ENCODE results near the gene SLC35E2B.
"Not testable (repeated sequence)": the region's sequence is repeated elsewhere in the genome, so short reads cannot be mapped to it uniquely, and the experiment has no call there.

The SLC35E2B gene

DNA sequence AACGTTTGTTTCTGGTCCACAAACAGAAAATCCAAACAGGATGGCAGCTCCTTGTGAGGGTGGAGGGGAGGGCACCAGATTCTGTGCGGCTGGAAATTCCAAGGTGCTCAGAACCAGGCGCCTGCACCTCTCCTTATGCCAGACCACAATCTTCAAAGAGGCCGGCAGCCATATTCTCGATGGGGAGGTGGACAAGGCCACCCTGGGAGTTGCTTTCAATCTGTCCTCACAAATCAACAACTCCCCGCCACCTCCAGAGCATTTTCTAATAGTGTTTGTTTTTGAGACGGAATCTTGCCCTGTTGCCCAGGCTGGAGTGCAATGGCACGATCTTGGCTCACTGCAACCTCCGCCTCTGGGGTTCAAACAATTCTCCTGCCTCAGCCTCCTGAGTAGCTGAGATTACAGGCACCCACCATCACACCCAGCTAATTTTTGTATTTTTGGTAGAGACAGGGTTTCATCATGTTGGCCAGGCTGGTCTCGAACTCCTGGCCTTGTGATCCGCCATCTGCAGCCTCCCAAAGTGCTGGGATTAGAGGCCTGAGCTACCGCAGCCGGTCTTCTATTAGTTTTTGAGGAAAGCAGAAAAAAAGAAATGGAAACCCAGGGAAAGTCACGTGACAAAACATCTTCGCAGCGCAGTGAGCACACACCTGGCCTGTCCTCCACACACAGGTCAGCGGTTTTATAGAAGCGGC, 36.7 kb upstream of the SLC35E2B start:
- H3K4me3 ChIP-seq (replicated peaks; ENCODE audit: insufficient read depth, low read length); DNase-seq (ENCODE audit: low read depth in 1 of 2, low spot score in 1 of 2); H3K27me3 ChIP-seq (ENCODE audit: insufficient read depth, poor library complexity, severe bottlenecking): not testable (repeated sequence)
- peak overlapping the region; percentile 69 for H3K27ac ChIP-seq (replicated peaks)

GRCh38 chr1:1728308-1729005, 35.9 kb upstream of the SLC35E2B start:
- peak overlapping the region; percentile 48; the same call in 1 of the 2 replicates for H3K27ac ChIP-seq (replicated peaks)
- DNase-seq (ENCODE audit: low read depth in 1 of 2, low spot score in 1 of 2), result peak in 1 of 2 experiments; percentile 20
- not testable (repeated sequence) for H3K27me3 ChIP-seq (ENCODE audit: insufficient read depth, poor library complexity, severe bottlenecking); H3K4me3 ChIP-seq (replicated peaks; ENCODE audit: insufficient read depth, low read length)

GRCh38 chr1:1727131-1727651, 34.6 kb upstream of the SLC35E2B start:
- not testable (repeated sequence) for H3K27me3 ChIP-seq (ENCODE audit: insufficient read depth, poor library complexity, severe bottlenecking); DNase-seq (ENCODE audit: low read depth in 1 of 2, low spot score in 1 of 2); H3K4me3 ChIP-seq (replicated peaks; ENCODE audit: insufficient read depth, low read length)
- H3K27ac ChIP-seq (replicated peaks), result peak overlapping the region; percentile 23; the same call in 1 of the 2 replicates

DNA sequence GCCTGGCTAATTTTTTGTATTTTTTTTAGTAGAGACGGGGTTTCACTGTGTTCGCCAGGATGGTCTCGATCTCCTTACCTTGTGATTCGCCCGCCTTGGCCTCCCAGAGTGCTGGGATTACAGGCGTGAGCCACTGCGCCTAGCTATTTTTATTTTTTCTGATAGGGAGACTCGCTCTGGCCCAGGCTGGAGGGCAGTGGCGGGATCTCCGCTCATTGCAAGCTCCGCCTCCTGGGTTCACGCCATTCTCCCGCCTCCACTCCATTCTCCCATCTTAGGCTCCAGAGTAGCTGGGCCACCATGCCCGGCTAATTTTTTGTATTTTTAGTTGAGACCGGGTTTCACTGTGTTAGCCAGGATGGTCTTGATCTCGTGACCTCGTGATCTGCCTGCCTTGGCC, 33.5 kb upstream of the SLC35E2B start:
- H3K27ac ChIP-seq (replicated peaks); DNase-seq (ENCODE audit: low read depth in 1 of 2, low spot score in 1 of 2): not testable (repeated sequence)

GRCh38 chr1:1724035-1724864, 31.7 kb upstream of the SLC35E2B start, which contains the start of gene CDK11A:
TSS of gene CDK11A (minus strand) at chr1:1724357. CDS start at chr1:1722818, 1,539 bp downstream.
- Histone ChIP-seq H3K27ac (replicated peaks) (peak within 1 kb of the TSS; percentile 90), H3K4me3 (replicated peaks; ENCODE audit: insufficient read depth, low read length) (peak within 1 kb of the TSS; percentile 63)
- peak; percentile 100 for DNase-seq (ENCODE audit: low read depth in 1 of 2, low spot score in 1 of 2)
- not testable (repeated sequence) for H3K27me3 ChIP-seq (ENCODE audit: insufficient read depth, poor library complexity, severe bottlenecking)
- TF ChIP-seq POLR2AphosphoS5 (IDR thresholded peaks at IDR 0.05; ENCODE audit: low read depth) (0 out of 2 replicates have a peak, but pooled peaks have one; percentile 59), SPI1 (IDR thresholded peaks at IDR 0.05; ENCODE audit: borderline replicate concordance, low read depth) (peak; percentile 82), GABPA (IDR thresholded peaks at IDR 0.05; ENCODE audit: low read depth) (peak; percentile 86)

More for the DNA sequence above, 33.5 kb upstream of the SLC35E2B start:
- not testable (repeated sequence) for H3K4me3 ChIP-seq (replicated peaks; ENCODE audit: insufficient read depth, low read length); H3K27me3 ChIP-seq (ENCODE audit: insufficient read depth, poor library complexity, severe bottlenecking)

DNA sequence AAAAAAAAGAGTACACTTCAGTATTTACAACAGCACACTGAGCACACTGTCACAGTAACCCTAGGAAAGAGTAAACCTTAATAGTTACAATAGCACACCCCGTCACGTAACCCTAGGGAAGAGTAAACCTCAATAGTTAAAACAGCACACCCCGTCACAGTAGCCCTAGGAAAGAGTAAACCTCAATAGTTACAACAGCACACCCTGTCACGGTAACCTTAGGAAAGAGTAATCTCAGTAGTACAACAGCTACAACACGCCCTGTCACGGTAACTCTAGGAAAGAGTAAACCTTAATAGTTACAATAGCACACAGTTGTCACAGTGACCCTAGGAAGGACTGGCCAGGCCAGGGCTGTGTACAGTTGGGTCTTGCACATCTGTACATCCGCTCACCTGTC, 28.6 kb upstream of the SLC35E2B start:
- no peak for DNase-seq (ENCODE audit: low read depth in 1 of 2, low spot score in 1 of 2)
- H3K4me3 ChIP-seq (replicated peaks; ENCODE audit: insufficient read depth, low read length), result no peak overlapping the region

GRCh38 chr1:1715109-1715883, 22.7 kb upstream of the SLC35E2B start:
- DNase-seq (ENCODE audit: low read depth in 1 of 2, low spot score in 1 of 2); H3K4me3 ChIP-seq (replicated peaks; ENCODE audit: insufficient read depth, low read length); H3K27ac ChIP-seq (replicated peaks): not testable (repeated sequence)

More for the DNA sequence above, 28.6 kb upstream of the SLC35E2B start:
- no peaks in the 10 kb centered on the region for H3K27me3 ChIP-seq (ENCODE audit: insufficient read depth, poor library complexity, severe bottlenecking)
- H3K27ac ChIP-seq (replicated peaks), result no peak overlapping the region
- TF ChIP-seq, protein P1, sequence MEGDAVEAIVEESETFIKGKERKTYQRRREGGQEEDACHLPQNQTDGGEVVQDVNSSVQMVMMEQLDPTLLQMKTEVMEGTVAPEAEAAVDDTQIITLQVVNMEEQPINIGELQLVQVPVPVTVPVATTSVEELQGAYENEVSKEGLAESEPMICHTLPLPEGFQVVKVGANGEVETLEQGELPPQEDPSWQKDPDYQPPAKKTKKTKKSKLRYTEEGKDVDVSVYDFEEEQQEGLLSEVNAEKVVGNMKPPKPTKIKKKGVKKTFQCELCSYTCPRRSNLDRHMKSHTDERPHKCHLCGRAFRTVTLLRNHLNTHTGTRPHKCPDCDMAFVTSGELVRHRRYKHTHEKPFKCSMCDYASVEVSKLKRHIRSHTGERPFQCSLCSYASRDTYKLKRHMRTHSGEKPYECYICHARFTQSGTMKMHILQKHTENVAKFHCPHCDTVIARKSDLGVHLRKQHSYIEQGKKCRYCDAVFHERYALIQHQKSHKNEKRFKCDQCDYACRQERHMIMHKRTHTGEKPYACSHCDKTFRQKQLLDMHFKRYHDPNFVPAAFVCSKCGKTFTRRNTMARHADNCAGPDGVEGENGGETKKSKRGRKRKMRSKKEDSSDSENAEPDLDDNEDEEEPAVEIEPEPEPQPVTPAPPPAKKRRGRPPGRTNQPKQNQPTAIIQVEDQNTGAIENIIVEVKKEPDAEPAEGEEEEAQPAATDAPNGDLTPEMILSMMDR (IDR thresholded peaks at IDR 0.05; ENCODE audit: insufficient read depth, low read length), result no peak
- TF ChIP-seq REST (IDR thresholded peaks at IDR 0.05; ENCODE audit: insufficient replicate concordance, low read depth), result no peak
- TF ChIP-seq GABPA (IDR thresholded peaks at IDR 0.05; ENCODE audit: low read depth), result no peak
- TF ChIP-seq SPI1 (IDR thresholded peaks at IDR 0.05; ENCODE audit: borderline replicate concordance, low read depth), result no peak
- TF ChIP-seq POLR2AphosphoS5 (IDR thresholded peaks at IDR 0.05; ENCODE audit: low read depth), result no peak

GRCh38 chr1:1707897-1708296, 15.3 kb upstream of the SLC35E2B start:
- not testable (repeated sequence) for H3K4me3 ChIP-seq (replicated peaks; ENCODE audit: insufficient read depth, low read length); H3K27ac ChIP-seq (replicated peaks); DNase-seq (ENCODE audit: low read depth in 1 of 2, low spot score in 1 of 2); H3K27me3 ChIP-seq (ENCODE audit: insufficient read depth, poor library complexity, severe bottlenecking)

More at GRCh38 chr1:1715109-1715883, 22.7 kb upstream of the SLC35E2B start:
- H3K27me3 ChIP-seq (ENCODE audit: insufficient read depth, poor library complexity, severe bottlenecking), result not testable (repeated sequence)

GRCh38 chr1:1707241-1707640, 14.6 kb upstream of the SLC35E2B start:
- DNase-seq (ENCODE audit: low read depth in 1 of 2, low spot score in 1 of 2); H3K27me3 ChIP-seq (ENCODE audit: insufficient read depth, poor library complexity, severe bottlenecking); H3K27ac ChIP-seq (replicated peaks); H3K4me3 ChIP-seq (replicated peaks; ENCODE audit: insufficient read depth, low read length): not testable (repeated sequence)

DNA sequence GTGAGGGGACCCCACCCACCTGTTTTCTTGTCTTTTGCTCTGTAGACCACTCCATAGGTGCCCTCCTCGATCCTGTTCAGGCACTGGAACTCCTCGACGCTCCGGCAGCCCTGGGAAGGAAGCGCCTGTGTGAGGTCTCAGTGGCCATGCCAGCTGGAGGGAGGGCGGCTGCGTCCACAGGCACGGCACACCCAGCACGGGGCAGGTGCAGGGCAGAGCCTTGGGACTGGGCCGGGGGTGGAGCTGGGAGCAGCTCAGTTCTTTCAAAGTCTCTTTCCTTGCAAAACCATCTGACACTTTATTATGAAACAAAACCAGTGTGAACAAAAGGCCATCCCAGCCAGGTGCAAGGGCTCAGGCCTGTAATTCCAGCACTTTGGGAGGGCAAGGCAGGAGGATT, 13.0 kb upstream of the SLC35E2B start:
- not testable (repeated sequence) for H3K27me3 ChIP-seq (ENCODE audit: insufficient read depth, poor library complexity, severe bottlenecking); H3K4me3 ChIP-seq (replicated peaks; ENCODE audit: insufficient read depth, low read length); H3K27ac ChIP-seq (replicated peaks); DNase-seq (ENCODE audit: low read depth in 1 of 2, low spot score in 1 of 2)

All from HL-60 (cell line).